GM19397 (cell line): ENCODE results near the gene C6orf47.
"Not testable (repeated sequence)": the region's sequence is repeated elsewhere in the genome, so short reads cannot be mapped to it uniquely, and the experiment has no call there.

Experiments
- ATAC-seq: cut with Tn5 transposase; IDR thresholded peaks from one replicate; pipeline ENCODE4 v1.9.1; 2021; ENCODE audit warnings: mild to moderate bottlenecking, moderate library complexity; ENCODE audit not compliant: unreplicated experiment

C6orf47 gene

GRCh38 chr6:31660381-31661261 lies at the start of gene C6orf47:
TSS of gene C6orf47 (minus strand) at chr6:31660778. CDS start at chr6:31659947, 831 bp downstream.
- ATAC-seq: peak; percentile 50

- ATAC-seq: not testable (repeated sequence)
Measured at GRCh38 chr6:31709157-31709556, 48.6 kb upstream of the C6orf47 start.

- no peak for ATAC-seq
Measured at GRCh38 chr6:31708224-31708623, 47.6 kb upstream of the C6orf47 start.

GRCh38 chr6:31707701-31708100 lies 47.1 kb upstream of the C6orf47 start:
- ATAC-seq: no peak

- no peak for ATAC-seq
Measured at GRCh38 chr6:31706599-31706998, 46.0 kb upstream of the C6orf47 start, which contains the start of gene LY6G6F. TSS of gene LY6G6F (plus strand) at chr6:31706866. CDS start at chr6:31706907, 41 bp downstream.

- ATAC-seq: no peak
Measured at GRCh38 chr6:31705931-31706330, 45.4 kb upstream of the C6orf47 start.

GRCh38 chr6:31702819-31703716 lies 42.5 kb upstream of the C6orf47 start, which contains the start of gene ABHD16A:
TSS of gene ABHD16A (minus strand) at chr6:31703324. CDS start at chr6:31703281, 43 bp downstream.
- ATAC-seq: peak; percentile 91

GRCh38 chr6:31702405-31702818 lies 41.8 kb upstream of the C6orf47 start:
- ATAC-seq: no peak

- no peak for ATAC-seq
Measured at GRCh38 chr6:31701666-31702404, 41.3 kb upstream of the C6orf47 start.

- ATAC-seq: no peak
Measured at GRCh38 chr6:31700740-31701401, 40.3 kb upstream of the C6orf47 start.

GRCh38 chr6:31697555-31697954 lies 37.0 kb upstream of the C6orf47 start:
- no peak for ATAC-seq

GRCh38 chr6:31693535-31693934 lies 33.0 kb upstream of the C6orf47 start:
- no peak for ATAC-seq

- no peak for ATAC-seq
Measured at GRCh38 chr6:31692886-31693285, 32.3 kb upstream of the C6orf47 start.

GRCh38 chr6:31692353-31692752 lies 31.8 kb upstream of the C6orf47 start:
- no peak for ATAC-seq

GRCh38 chr6:31691564-31692108 lies 31.1 kb upstream of the C6orf47 start:
- no peak for ATAC-seq

- no peak for ATAC-seq
Measured at GRCh38 chr6:31691078-31691463, 30.5 kb upstream of the C6orf47 start.

- ATAC-seq: no peak
Measured at GRCh38 chr6:31690231-31691077, 29.9 kb upstream of the C6orf47 start.

GRCh38 chr6:31689249-31690110 lies 28.9 kb upstream of the C6orf47 start:
- ATAC-seq: no peak
